Measurements from ENCODE around the gene TUBB4B.
"Not testable (repeated sequence)": the region's sequence is repeated elsewhere in the genome, so short reads cannot be mapped to it uniquely, and the experiment has no call there.

Gene TUBB4B

GRCh38 chr9:137241490-137242268 is 592 bp downstream of the TUBB4B start:
- H3K4me2 ChIP-seq (ENCODE audit: low read length), result peak overlapping the region; percentile 100
- peaks cover 6% of the 10 kb centered on the region; the same call in 1 of the 2 replicates for H3K79me2 ChIP-seq (ENCODE audit: insufficient read depth, low read length)
- no peaks in the 10 kb centered on the region for H3F3A ChIP-seq (ENCODE audit: insufficient read depth, low read length)
- peak overlapping the region; percentile 99 for H3K9ac ChIP-seq (ENCODE audit: low read length)
- H3K27me3 ChIP-seq (ENCODE audit: insufficient read depth, low read length), result 0 out of 2 replicates have a peak, but pooled peaks cover 6% of the 10 kb centered on the region
- H3K27ac ChIP-seq (ENCODE audit: low read depth, low read length, poor library complexity, severe bottlenecking), result no peak overlapping the region
- no peak for TF ChIP-seq CTCF (IDR thresholded peaks at IDR 0.05; ENCODE audit: low read length)
- TF ChIP-seq EZH2 (IDR thresholded peaks at IDR 0.05; ENCODE audit: borderline replicate concordance, low read length), result no peak
- H3K36me3 ChIP-seq (ENCODE audit: insufficient read depth, low read length), result peaks cover 28% of the 10 kb centered on the region
- no peaks in the 10 kb centered on the region for H3K9me3 ChIP-seq (ENCODE audit: low read length)
- peak overlapping the region; percentile 100 for H3K4me3 ChIP-seq (ENCODE audit: low read depth, low read length, poor library complexity, severe bottlenecking)
- no peak overlapping the region for H2AFZ ChIP-seq (ENCODE audit: low read length)
- H4K20me1 ChIP-seq (ENCODE audit: insufficient read depth, low read length), result no peaks in the 10 kb centered on the region
- no peaks in the 10 kb centered on the region for H3K9me2 ChIP-seq (ENCODE audit: low read depth, low read length)
- peaks cover 36% of the 10 kb centered on the region for H3K4me1 ChIP-seq (ENCODE audit: insufficient read depth, low read length, severe bottlenecking)

- H3K79me2 ChIP-seq (ENCODE audit: insufficient read depth, low read length), result peaks cover 6% of the 10 kb centered on the region; the same call in 1 of the 2 replicates
- peak overlapping the region; percentile 99 for H3K9ac ChIP-seq (ENCODE audit: low read length)
- H3K4me2 ChIP-seq (ENCODE audit: low read length), result peak overlapping the region; percentile 100
- H3K4me3 ChIP-seq (ENCODE audit: low read depth, low read length, poor library complexity, severe bottlenecking), result peak overlapping the region; percentile 100
- no peak overlapping the region for H3K27ac ChIP-seq (ENCODE audit: low read depth, low read length, poor library complexity, severe bottlenecking)
- H3K9me3 ChIP-seq (ENCODE audit: low read length), result no peaks in the 10 kb centered on the region
- no peaks in the 10 kb centered on the region for H3F3A ChIP-seq (ENCODE audit: insufficient read depth, low read length)
- H3K4me1 ChIP-seq (ENCODE audit: insufficient read depth, low read length, severe bottlenecking), result peaks cover 30% of the 10 kb centered on the region
- peaks cover 28% of the 10 kb centered on the region for H3K36me3 ChIP-seq (ENCODE audit: insufficient read depth, low read length)
- no peaks in the 10 kb centered on the region for H4K20me1 ChIP-seq (ENCODE audit: insufficient read depth, low read length)
- no peak for TF ChIP-seq EZH2 (IDR thresholded peaks at IDR 0.05; ENCODE audit: borderline replicate concordance, low read length)
- TF ChIP-seq CTCF (IDR thresholded peaks at IDR 0.05; ENCODE audit: low read length), result no peak
- H3K27me3 ChIP-seq (ENCODE audit: insufficient read depth, low read length), result 0 out of 2 replicates have a peak, but pooled peaks cover 6% of the 10 kb centered on the region
- no peak overlapping the region for H2AFZ ChIP-seq (ENCODE audit: low read length)
- H3K9me2 ChIP-seq (ENCODE audit: low read depth, low read length), result no peaks in the 10 kb centered on the region
These were observed 1.4 kb downstream of the TUBB4B start for GRCh38 chr9:137242269-137243203.

GRCh38 chr9:137243266-137243625 is 2.2 kb downstream of the TUBB4B start:
- not testable (repeated sequence) for H3K9me2 ChIP-seq (ENCODE audit: low read depth, low read length); H4K20me1 ChIP-seq (ENCODE audit: insufficient read depth, low read length); H3K27me3 ChIP-seq (ENCODE audit: insufficient read depth, low read length); H2AFZ ChIP-seq (ENCODE audit: low read length); H3K27ac ChIP-seq (ENCODE audit: low read depth, low read length, poor library complexity, severe bottlenecking); H3K79me2 ChIP-seq (ENCODE audit: insufficient read depth, low read length); H3F3A ChIP-seq (ENCODE audit: insufficient read depth, low read length); H3K9ac ChIP-seq (ENCODE audit: low read length); H3K9me3 ChIP-seq (ENCODE audit: low read length)
- H3K36me3 ChIP-seq (ENCODE audit: insufficient read depth, low read length), result peaks cover 28% of the 10 kb centered on the region
- H3K4me2 ChIP-seq (ENCODE audit: low read length), result peak overlapping the region; percentile 100; the same call in 1 of the 2 replicates
- peaks cover 30% of the 10 kb centered on the region for H3K4me1 ChIP-seq (ENCODE audit: insufficient read depth, low read length, severe bottlenecking)
- peak overlapping the region; percentile 100 for H3K4me3 ChIP-seq (ENCODE audit: low read depth, low read length, poor library complexity, severe bottlenecking)
